Lower leg skin (tissue), 3 donors: ENCODE data around the gene GABRA1.

ENCODE experiments used
- POLR2A ChIP-seq, 2 donors: fragments of 450-650 bp; IDR thresholded peaks; one replicate each; pipeline ENCODE4 v1.6.1; 2016 to 2017; ENCODE audit warnings: antibody characterized with exemption in 2 of 2, mild to moderate bottlenecking in 1 of 2, moderate library complexity in 1 of 2
- TF ChIP-seq, protein P1 (sequence below), 3 donors: fragments of 450-650 bp; IDR thresholded peaks; one replicate each; pipeline ENCODE4 v1.5.1; 2016; ENCODE audit warnings: antibody characterized with exemption in 3 of 3, mild to moderate bottlenecking in 3 of 3, moderate library complexity in 2 of 3

- TF ChIP-seq POLR2A (IDR thresholded peaks at IDR 0.05) = no peak
- TF ChIP-seq, protein P1, sequence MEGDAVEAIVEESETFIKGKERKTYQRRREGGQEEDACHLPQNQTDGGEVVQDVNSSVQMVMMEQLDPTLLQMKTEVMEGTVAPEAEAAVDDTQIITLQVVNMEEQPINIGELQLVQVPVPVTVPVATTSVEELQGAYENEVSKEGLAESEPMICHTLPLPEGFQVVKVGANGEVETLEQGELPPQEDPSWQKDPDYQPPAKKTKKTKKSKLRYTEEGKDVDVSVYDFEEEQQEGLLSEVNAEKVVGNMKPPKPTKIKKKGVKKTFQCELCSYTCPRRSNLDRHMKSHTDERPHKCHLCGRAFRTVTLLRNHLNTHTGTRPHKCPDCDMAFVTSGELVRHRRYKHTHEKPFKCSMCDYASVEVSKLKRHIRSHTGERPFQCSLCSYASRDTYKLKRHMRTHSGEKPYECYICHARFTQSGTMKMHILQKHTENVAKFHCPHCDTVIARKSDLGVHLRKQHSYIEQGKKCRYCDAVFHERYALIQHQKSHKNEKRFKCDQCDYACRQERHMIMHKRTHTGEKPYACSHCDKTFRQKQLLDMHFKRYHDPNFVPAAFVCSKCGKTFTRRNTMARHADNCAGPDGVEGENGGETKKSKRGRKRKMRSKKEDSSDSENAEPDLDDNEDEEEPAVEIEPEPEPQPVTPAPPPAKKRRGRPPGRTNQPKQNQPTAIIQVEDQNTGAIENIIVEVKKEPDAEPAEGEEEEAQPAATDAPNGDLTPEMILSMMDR (IDR thresholded peaks at IDR 0.05) = no peak
These were observed 1.2 kb upstream of the GABRA1 start for GRCh38 chr5:161846746-161847145.
